Measurements from ENCODE around the gene ADGRD1. TPM values are rescaled to one million over a fixed set of nuclear protein-coding genes. Genes with fewer than 3 reads are reported as not detected.

Gene ADGRD1
- total and polyA plus RNA-seq, 4 donors, result 2.1 to 97.6 (median 31.0) TPM

GRCh38 chr12:131089531-131090273, 136.0 kb downstream of the ADGRD1 start:
- Histone ChIP-seq H3K9me3 (ENCODE audit: control insufficient read depth, low read length) (no peaks in the 10 kb centered on the region), H3K27me3 (ENCODE audit: control insufficient read depth in 1 of 2, insufficient read depth in 2 of 2, low read length in 1 of 2) (no peaks in the 10 kb centered on the region), H3K36me3 (ENCODE audit: control insufficient read depth in 1 of 2, insufficient read depth in 2 of 2, low read length in 1 of 2) (no peaks in the 10 kb centered on the region), H3K27ac (ENCODE audit: low read depth in 1 of 2, low read length in 2 of 2) (no peak overlapping the region), H3K4me1 (ENCODE audit: control insufficient read depth in 1 of 2, insufficient read depth in 2 of 2, low read length in 2 of 2) (no peaks in the 10 kb centered on the region), H3K4me3 (ENCODE audit: low read length in 2 of 2) (no peak overlapping the region)
- ATAC-seq (ENCODE audit: low FRiP score), result no peak
- peak; percentile 43 to 55 for DNase-seq
- intact Hi-C loops (cut with DNase I), result no loop called here
- WGBS, 2 donors, result 79 to 80% methylated on average over 11 of the region's 11 CpGs

GRCh38 chr12:131090274-131091210, 136.8 kb downstream of the ADGRD1 start:
- ATAC-seq (ENCODE audit: low FRiP score), result no peak
- no peaks in the 10 kb centered on the region for H3K27me3 ChIP-seq (ENCODE audit: control insufficient read depth in 1 of 2, insufficient read depth in 2 of 2, low read length in 1 of 2)
- no peak overlapping the region for H3K4me3 ChIP-seq (ENCODE audit: low read length in 2 of 2)
- H3K27ac ChIP-seq (ENCODE audit: low read depth in 1 of 2, low read length in 2 of 2), result no peak overlapping the region
- H3K4me1 ChIP-seq (ENCODE audit: control insufficient read depth in 1 of 2, insufficient read depth in 2 of 2, low read length in 2 of 2), result no peaks in the 10 kb centered on the region
- intact Hi-C loops (cut with DNase I), result no loop called here
- peak in 1 of 2 donors; percentile 24 for DNase-seq
- 84 to 88% methylated on average over 14 of the region's 14 CpGs for WGBS, 2 donors
- H3K9me3 ChIP-seq (ENCODE audit: control insufficient read depth, low read length), result no peaks in the 10 kb centered on the region
- H3K36me3 ChIP-seq (ENCODE audit: control insufficient read depth in 1 of 2, insufficient read depth in 2 of 2, low read length in 1 of 2), result no peaks in the 10 kb centered on the region

GRCh38 chr12:131091413-131091975, 137.8 kb downstream of the ADGRD1 start:
- WGBS, 2 donors, result 75 to 76% methylated on average over 13 of the region's 13 CpGs
- ATAC-seq (ENCODE audit: low FRiP score) (no peak), DNase-seq (peak; percentile 34 to 59)
- H3K4me3 ChIP-seq (ENCODE audit: low read length in 2 of 2), result no peak overlapping the region
- intact Hi-C loops (cut with DNase I), result no loop called here
- no peaks in the 10 kb centered on the region for H3K36me3 ChIP-seq (ENCODE audit: control insufficient read depth in 1 of 2, insufficient read depth in 2 of 2, low read length in 1 of 2)
- no peaks in the 10 kb centered on the region for H3K27me3 ChIP-seq (ENCODE audit: control insufficient read depth in 1 of 2, insufficient read depth in 2 of 2, low read length in 1 of 2)
- H3K9me3 ChIP-seq (ENCODE audit: control insufficient read depth, low read length), result no peaks in the 10 kb centered on the region
- no peaks in the 10 kb centered on the region for H3K4me1 ChIP-seq (ENCODE audit: control insufficient read depth in 1 of 2, insufficient read depth in 2 of 2, low read length in 2 of 2)
- H3K27ac ChIP-seq (ENCODE audit: low read depth in 1 of 2, low read length in 2 of 2), result no peak overlapping the region

GRCh38 chr12:131091976-131092691, 138.4 kb downstream of the ADGRD1 start:
- no peak overlapping the region for H3K27ac ChIP-seq (ENCODE audit: low read depth in 1 of 2, low read length in 2 of 2)
- H3K4me3 ChIP-seq (ENCODE audit: low read length in 2 of 2), result no peak overlapping the region
- H3K36me3 ChIP-seq (ENCODE audit: control insufficient read depth in 1 of 2, insufficient read depth in 2 of 2, low read length in 1 of 2), result no peaks in the 10 kb centered on the region
- DNase-seq (peak; percentile 35 to 68), ATAC-seq (ENCODE audit: low FRiP score) (no peak)
- intact Hi-C loops (cut with DNase I), result no loop called here
- 89% methylated on average over 18 of the region's 18 CpGs for WGBS, 2 donors
- no peaks in the 10 kb centered on the region for H3K27me3 ChIP-seq (ENCODE audit: control insufficient read depth in 1 of 2, insufficient read depth in 2 of 2, low read length in 1 of 2)
- H3K9me3 ChIP-seq (ENCODE audit: control insufficient read depth, low read length), result no peaks in the 10 kb centered on the region
- H3K4me1 ChIP-seq (ENCODE audit: control insufficient read depth in 1 of 2, insufficient read depth in 2 of 2, low read length in 2 of 2), result no peaks in the 10 kb centered on the region

GRCh38 chr12:131092901-131093603, 139.3 kb downstream of the ADGRD1 start:
- DNase-seq, result peak; percentile 26 to 51
- Histone ChIP-seq H3K27me3 (ENCODE audit: control insufficient read depth in 1 of 2, insufficient read depth in 2 of 2, low read length in 1 of 2) (no peaks in the 10 kb centered on the region), H3K4me3 (ENCODE audit: low read length in 2 of 2) (no peak overlapping the region), H3K36me3 (ENCODE audit: control insufficient read depth in 1 of 2, insufficient read depth in 2 of 2, low read length in 1 of 2) (no peaks in the 10 kb centered on the region), H3K4me1 (ENCODE audit: control insufficient read depth in 1 of 2, insufficient read depth in 2 of 2, low read length in 2 of 2) (no peaks in the 10 kb centered on the region), H3K9me3 (ENCODE audit: control insufficient read depth, low read length) (no peaks in the 10 kb centered on the region), H3K27ac (ENCODE audit: low read depth in 1 of 2, low read length in 2 of 2) (no peak overlapping the region)
- intact Hi-C loops (cut with DNase I), result no loop called here
- WGBS, 2 donors, result 80 to 83% methylated on average over 21 of the region's 21 CpGs
- no peak for ATAC-seq (ENCODE audit: low FRiP score)

GRCh38 chr12:131093604-131093955, 139.9 kb downstream of the ADGRD1 start:
- no peaks in the 10 kb centered on the region for H3K27me3 ChIP-seq (ENCODE audit: control insufficient read depth in 1 of 2, insufficient read depth in 2 of 2, low read length in 1 of 2)
- H3K4me1 ChIP-seq (ENCODE audit: control insufficient read depth in 1 of 2, insufficient read depth in 2 of 2, low read length in 2 of 2), result no peaks in the 10 kb centered on the region
- intact Hi-C loops (cut with DNase I), result no loop called here
- no peaks in the 10 kb centered on the region for H3K36me3 ChIP-seq (ENCODE audit: control insufficient read depth in 1 of 2, insufficient read depth in 2 of 2, low read length in 1 of 2)
- H3K27ac ChIP-seq (ENCODE audit: low read depth in 1 of 2, low read length in 2 of 2), result no peak overlapping the region
- WGBS, 2 donors, result 67 to 79% methylated on average over 5 of the region's 5 CpGs
- ATAC-seq (ENCODE audit: low FRiP score) (no peak), DNase-seq (peak; percentile 25 to 66)
- no peak overlapping the region for H3K4me3 ChIP-seq (ENCODE audit: low read length in 2 of 2)
- no peaks in the 10 kb centered on the region for H3K9me3 ChIP-seq (ENCODE audit: control insufficient read depth, low read length)

- intact Hi-C loops (cut with DNase I), result no loop called here
- DNase-seq (peak; percentile 37 to 45), ATAC-seq (ENCODE audit: low FRiP score) (no peak)
- no peaks in the 10 kb centered on the region for H3K9me3 ChIP-seq (ENCODE audit: control insufficient read depth, low read length)
- no peaks in the 10 kb centered on the region for H3K36me3 ChIP-seq (ENCODE audit: control insufficient read depth in 1 of 2, insufficient read depth in 2 of 2, low read length in 1 of 2)
- no peak overlapping the region for H3K27ac ChIP-seq (ENCODE audit: low read depth in 1 of 2, low read length in 2 of 2)
- H3K4me3 ChIP-seq (ENCODE audit: low read length in 2 of 2), result no peak overlapping the region
- 88 to 93% methylated on average over 11 of the region's 11 CpGs for WGBS, 2 donors
- no peaks in the 10 kb centered on the region for H3K4me1 ChIP-seq (ENCODE audit: control insufficient read depth in 1 of 2, insufficient read depth in 2 of 2, low read length in 2 of 2)
- no peaks in the 10 kb centered on the region for H3K27me3 ChIP-seq (ENCODE audit: control insufficient read depth in 1 of 2, insufficient read depth in 2 of 2, low read length in 1 of 2)
Measured at GRCh38 chr12:131093971-131094830, 140.5 kb downstream of the ADGRD1 start.

Measured in aorta (tissue), 5 donors.